Neural progenitor cell (in vitro differentiated cells): ENCODE data around the gene HBG1. TPM values are rescaled to one million over a fixed set of nuclear protein-coding genes. Genes with fewer than 3 reads are reported as not detected.

Experiments
- DNase-seq: peaks from one replicate; pipeline ENCODE4 v3.0.0-alpha.2; 2016; ENCODE audit warnings: low spot score
- H2AFZ ChIP-seq: fragments of 200-600 bp; sonication (generic); replicated peaks from 2 replicates; pipeline ENCODE4 v1.6.1; 2016; ENCODE audit warnings: antibody characterized with exemption
- H3F3A ChIP-seq: fragments of 200-600 bp; sonication (generic); 2 replicates; pipeline ENCODE4 v1.6.1; 2016; ENCODE audit warnings: antibody characterized with exemption, low read depth
- H3K27ac ChIP-seq: fragments of 200-600 bp; sonication (generic); 2 replicates; pipeline ENCODE4 v1.5.1; 2016; ENCODE audit warnings: mild to moderate bottlenecking
- H3K27me3 ChIP-seq: fragments of 200-600 bp; sonication (generic); 2 replicates; pipeline ENCODE4 v1.6.1; 2016; ENCODE audit warnings: mild to moderate bottlenecking, moderate library complexity
- H3K36me3 ChIP-seq: fragments of 200-600 bp; sonication (generic); 2 replicates; pipeline ENCODE4 v1.5.1; 2016
- H3K4me1 ChIP-seq: fragments of 200-600 bp; sonication (generic); 2 replicates; pipeline ENCODE4 v1.6.1; 2016; ENCODE audit warnings: mixed run types
- H3K4me2 ChIP-seq: fragments of 200-600 bp; sonication (generic); 2 replicates; pipeline ENCODE4 v1.6.1; 2016
- H3K4me3 ChIP-seq: fragments of 200-600 bp; sonication (generic); 2 replicates; pipeline ENCODE4 v1.5.1; 2016
- H3K79me2 ChIP-seq: fragments of 200-600 bp; sonication (generic); 2 replicates; pipeline ENCODE4 v1.6.1; 2016; ENCODE audit warnings: low read depth
- H3K9ac ChIP-seq: fragments of 200-600 bp; sonication (generic); 2 replicates; pipeline ENCODE4 v1.6.1; 2016
- H3K9me3 ChIP-seq: fragments of 200-600 bp; sonication (generic); 2 replicates; pipeline ENCODE4 v1.5.1; 2016; ENCODE audit warnings: low read depth
- H4K20me1 ChIP-seq: fragments of 200-600 bp; sonication (generic); 2 replicates; pipeline ENCODE4 v1.6.1; 2016; ENCODE audit warnings: low read depth
- H3K27ac Mint-ChIP-seq: 3 replicates; pipeline ENCODE4 v1.8.0; 2021; ENCODE audit warnings: mixed read lengths
- H3K27me3 Mint-ChIP-seq: 2 replicates; pipeline ENCODE4 v1.8.0; 2022; ENCODE audit warnings: low read depth, mild to moderate bottlenecking, inconsistent platforms, moderate library complexity, mixed read lengths; ENCODE audit not compliant: insufficient read depth
- H3K36me3 Mint-ChIP-seq: 3 replicates; pipeline ENCODE4 v1.8.0; 2021; ENCODE audit warnings: mixed read lengths
- H3K4me1 Mint-ChIP-seq: 3 replicates; pipeline ENCODE4 v1.8.0; 2021; ENCODE audit warnings: mixed read lengths
- H3K4me3 Mint-ChIP-seq: 3 replicates; pipeline ENCODE4 v1.8.0; 2021; ENCODE audit warnings: mild to moderate bottlenecking, moderate library complexity, mixed read lengths
- H3K9me3 Mint-ChIP-seq: 3 replicates; pipeline ENCODE4 v1.8.0; 2020; ENCODE audit warnings: mixed read lengths
- EZH2 ChIP-seq: fragments of 200-600 bp; sonication (generic); IDR thresholded peaks from 2 replicates; pipeline ENCODE4 v1.6.1; 2017; ENCODE audit warnings: antibody characterized with exemption, mild to moderate bottlenecking, moderate library complexity
- EZH2phosphoT487 ChIP-seq: fragments of 200-600 bp; sonication (generic); IDR thresholded peaks from 2 replicates; pipeline ENCODE4 v1.6.1; 2017; ENCODE audit warnings: antibody characterized with exemption
- total RNA-seq: library from RNA; depleted of rRNA; stranded (reverse); fragments of >200 nt; gene quantifications from 2 replicates; pipeline ENCODE4 v1.2.3, GENCODE V29; 2015; ENCODE audit warnings: low replicate concordance
- TF ChIP-seq, protein P1 (sequence below): fragments of 200-600 bp; sonication (generic); IDR thresholded peaks from 2 replicates; pipeline ENCODE4 v1.5.1; 2017; ENCODE audit warnings: antibody characterized with exemption, mild to moderate bottlenecking

The HBG1 gene
- total RNA-seq, 1 donor from 2014 or later: not detected

DNA sequence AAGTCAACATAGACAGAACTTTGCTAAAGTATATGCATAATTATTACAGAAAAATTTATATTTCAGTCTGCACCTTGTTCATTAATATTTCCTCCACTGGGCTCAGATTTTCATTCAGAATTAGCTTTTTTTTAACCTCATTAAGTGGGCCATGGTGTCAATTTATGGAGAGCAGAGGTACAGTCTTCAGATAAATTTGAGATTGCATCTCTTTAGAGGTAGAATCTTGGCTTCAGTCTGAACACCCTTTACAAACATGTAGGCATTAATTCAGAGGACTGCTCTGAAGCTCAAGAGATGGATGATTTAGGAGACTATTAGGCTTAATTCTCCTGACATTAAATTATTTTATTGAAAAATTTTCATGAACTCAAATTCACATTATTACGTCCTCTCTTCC, 19.4 kb downstream of the HBG1 start:
- Histone ChIP-seq H3K27ac (no peak overlapping the region), H4K20me1 (no peaks in the 10 kb centered on the region), H3K9me3 (no peaks in the 10 kb centered on the region), H3F3A (no peaks in the 10 kb centered on the region), H2AFZ (no peak overlapping the region), H3K4me1 (no peaks in the 10 kb centered on the region), H3K9ac (no peak overlapping the region), H3K27me3 (no peaks in the 10 kb centered on the region), H3K4me2 (no peak overlapping the region), H3K36me3 (no peaks in the 10 kb centered on the region), H3K4me3 (no peak overlapping the region), H3K79me2 (no peaks in the 10 kb centered on the region)
- H3K36me3 Mint-ChIP-seq: no peaks in the 10 kb centered on the region
- H3K27ac Mint-ChIP-seq: no peak overlapping the region
- no peaks in the 10 kb centered on the region for H3K9me3 Mint-ChIP-seq
- no peak for DNase-seq
- no peaks in the 10 kb centered on the region for H3K27me3 Mint-ChIP-seq
- H3K4me3 Mint-ChIP-seq: no peak overlapping the region
- TF ChIP-seq EZH2phosphoT487 (no peak), EZH2 (no peak)
- TF ChIP-seq, protein P1, sequence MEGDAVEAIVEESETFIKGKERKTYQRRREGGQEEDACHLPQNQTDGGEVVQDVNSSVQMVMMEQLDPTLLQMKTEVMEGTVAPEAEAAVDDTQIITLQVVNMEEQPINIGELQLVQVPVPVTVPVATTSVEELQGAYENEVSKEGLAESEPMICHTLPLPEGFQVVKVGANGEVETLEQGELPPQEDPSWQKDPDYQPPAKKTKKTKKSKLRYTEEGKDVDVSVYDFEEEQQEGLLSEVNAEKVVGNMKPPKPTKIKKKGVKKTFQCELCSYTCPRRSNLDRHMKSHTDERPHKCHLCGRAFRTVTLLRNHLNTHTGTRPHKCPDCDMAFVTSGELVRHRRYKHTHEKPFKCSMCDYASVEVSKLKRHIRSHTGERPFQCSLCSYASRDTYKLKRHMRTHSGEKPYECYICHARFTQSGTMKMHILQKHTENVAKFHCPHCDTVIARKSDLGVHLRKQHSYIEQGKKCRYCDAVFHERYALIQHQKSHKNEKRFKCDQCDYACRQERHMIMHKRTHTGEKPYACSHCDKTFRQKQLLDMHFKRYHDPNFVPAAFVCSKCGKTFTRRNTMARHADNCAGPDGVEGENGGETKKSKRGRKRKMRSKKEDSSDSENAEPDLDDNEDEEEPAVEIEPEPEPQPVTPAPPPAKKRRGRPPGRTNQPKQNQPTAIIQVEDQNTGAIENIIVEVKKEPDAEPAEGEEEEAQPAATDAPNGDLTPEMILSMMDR: no peak
- no peaks in the 10 kb centered on the region for H3K4me1 Mint-ChIP-seq

DNA sequence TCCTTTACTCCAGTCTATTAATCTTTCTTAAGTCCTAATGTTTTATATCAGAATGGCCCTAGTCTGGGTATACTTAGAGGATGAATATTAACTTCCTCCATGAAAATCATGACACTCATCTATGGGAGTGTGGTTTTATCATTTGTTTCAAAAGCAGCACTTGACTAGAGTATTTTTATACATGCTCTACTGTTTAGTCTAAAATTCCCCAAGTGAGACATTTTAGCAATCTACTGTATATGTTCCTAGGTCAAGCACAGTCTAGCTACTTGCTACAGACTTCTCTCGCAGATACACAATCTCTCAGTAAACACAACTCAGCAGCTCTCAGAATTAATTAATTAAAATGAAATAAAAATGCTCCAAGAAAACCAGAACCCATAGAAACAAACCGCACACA, 19.9 kb downstream of the HBG1 start:
- Histone ChIP-seq H3K4me3 (no peak overlapping the region), H4K20me1 (no peaks in the 10 kb centered on the region), H3K4me2 (no peak overlapping the region), H3K79me2 (no peaks in the 10 kb centered on the region), H3K36me3 (no peaks in the 10 kb centered on the region), H3K27ac (no peak overlapping the region), H3K4me1 (no peaks in the 10 kb centered on the region), H3K27me3 (no peaks in the 10 kb centered on the region), H3K9me3 (no peaks in the 10 kb centered on the region), H2AFZ (no peak overlapping the region), H3K9ac (no peak overlapping the region), H3F3A (no peaks in the 10 kb centered on the region)
- no peak for DNase-seq
- Mint-ChIP-seq H3K36me3 (no peaks in the 10 kb centered on the region), H3K27ac (no peak overlapping the region), H3K4me3 (no peak overlapping the region), H3K4me1 (no peaks in the 10 kb centered on the region), H3K27me3 (no peaks in the 10 kb centered on the region), H3K9me3 (no peaks in the 10 kb centered on the region)
- no peak for TF ChIP-seq EZH2
- TF ChIP-seq EZH2phosphoT487: no peak
- TF ChIP-seq, protein P1: no peak

DNA sequence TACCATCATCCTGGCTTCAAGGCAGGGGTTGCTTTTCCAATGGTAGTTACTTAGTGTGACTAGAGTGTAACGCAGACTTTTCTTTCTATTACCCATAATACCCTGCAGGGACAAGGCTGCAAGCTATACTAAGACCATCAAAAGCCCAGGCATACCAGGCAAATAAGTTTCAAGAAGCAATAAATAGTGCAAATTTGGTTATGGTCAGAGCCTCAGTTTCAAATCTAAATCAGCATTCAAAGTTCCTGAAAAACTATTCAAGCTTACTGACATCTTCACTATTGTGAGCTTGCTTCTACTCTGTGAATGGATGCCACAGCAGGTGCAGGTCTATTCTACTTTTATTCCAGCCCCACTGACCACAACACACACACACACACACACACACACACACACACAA, 20.3 kb downstream of the HBG1 start:
- Histone ChIP-seq H3K27ac (no peak overlapping the region), H3K4me1 (no peaks in the 10 kb centered on the region), H3K9ac (no peak overlapping the region), H3F3A (no peaks in the 10 kb centered on the region), H3K9me3 (no peaks in the 10 kb centered on the region), H3K79me2 (no peaks in the 10 kb centered on the region), H3K4me2 (no peak overlapping the region), H3K36me3 (no peaks in the 10 kb centered on the region), H3K27me3 (no peaks in the 10 kb centered on the region), H4K20me1 (no peaks in the 10 kb centered on the region), H3K4me3 (no peak overlapping the region), H2AFZ (no peak overlapping the region)
- H3K9me3 Mint-ChIP-seq: no peaks in the 10 kb centered on the region
- H3K4me1 Mint-ChIP-seq: no peaks in the 10 kb centered on the region
- no peaks in the 10 kb centered on the region for H3K36me3 Mint-ChIP-seq
- H3K4me3 Mint-ChIP-seq: no peak overlapping the region
- TF ChIP-seq, protein P1: no peak
- TF ChIP-seq EZH2phosphoT487: no peak
- TF ChIP-seq EZH2: no peak
- H3K27ac Mint-ChIP-seq: no peak overlapping the region
- H3K27me3 Mint-ChIP-seq: no peaks in the 10 kb centered on the region
- DNase-seq: peak; percentile 15

DNA sequence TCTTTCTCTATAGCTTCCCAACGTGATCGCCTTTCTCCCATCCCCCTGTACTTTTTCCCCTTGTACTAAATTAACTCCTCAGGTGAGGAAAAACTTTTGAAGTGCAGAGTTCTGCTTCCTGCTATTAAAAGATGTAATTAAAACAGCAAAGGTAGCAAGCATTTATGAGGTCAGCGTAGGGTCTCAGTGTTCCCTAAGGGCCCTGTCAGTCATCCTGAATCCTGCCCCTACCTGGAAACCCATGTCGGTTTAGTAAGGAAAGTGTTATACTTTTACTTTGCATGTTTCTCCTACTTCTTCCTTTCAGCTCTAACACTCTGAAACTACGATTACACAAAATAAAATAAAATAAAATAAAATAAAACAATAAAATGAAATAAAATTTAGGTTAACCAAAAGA, 21.5 kb downstream of the HBG1 start:
- DNase-seq: no peak
- Histone ChIP-seq H3K4me3 (no peak overlapping the region), H3K4me2 (no peak overlapping the region), H3F3A (no peaks in the 10 kb centered on the region), H3K4me1 (no peaks in the 10 kb centered on the region), H3K27me3 (no peaks in the 10 kb centered on the region), H3K27ac (no peak overlapping the region), H4K20me1 (no peaks in the 10 kb centered on the region), H2AFZ (no peak overlapping the region), H3K9me3 (no peaks in the 10 kb centered on the region), H3K36me3 (no peaks in the 10 kb centered on the region), H3K9ac (no peak overlapping the region), H3K79me2 (no peaks in the 10 kb centered on the region)
- TF ChIP-seq, protein P1: no peak
- TF ChIP-seq EZH2 (no peak), EZH2phosphoT487 (no peak)
- H3K4me3 Mint-ChIP-seq: no peak overlapping the region
- H3K27me3 Mint-ChIP-seq: peaks cover 3% of the 10 kb centered on the region
- H3K9me3 Mint-ChIP-seq: no peaks in the 10 kb centered on the region
- no peaks in the 10 kb centered on the region for H3K36me3 Mint-ChIP-seq
- H3K4me1 Mint-ChIP-seq: no peaks in the 10 kb centered on the region
- no peak overlapping the region for H3K27ac Mint-ChIP-seq
